ENCODE results near the gene ROBO1. TPM values are rescaled to one million over a fixed set of nuclear protein-coding genes. Genes with fewer than 3 reads are reported as not detected.
"Not testable (repeated sequence)": the region's sequence is repeated elsewhere in the genome, so short reads cannot be mapped to it uniquely, and the experiment has no call there.

The ROBO1 gene
- total RNA-seq, 1 donor from 2014 or later = 250 TPM

DNA sequence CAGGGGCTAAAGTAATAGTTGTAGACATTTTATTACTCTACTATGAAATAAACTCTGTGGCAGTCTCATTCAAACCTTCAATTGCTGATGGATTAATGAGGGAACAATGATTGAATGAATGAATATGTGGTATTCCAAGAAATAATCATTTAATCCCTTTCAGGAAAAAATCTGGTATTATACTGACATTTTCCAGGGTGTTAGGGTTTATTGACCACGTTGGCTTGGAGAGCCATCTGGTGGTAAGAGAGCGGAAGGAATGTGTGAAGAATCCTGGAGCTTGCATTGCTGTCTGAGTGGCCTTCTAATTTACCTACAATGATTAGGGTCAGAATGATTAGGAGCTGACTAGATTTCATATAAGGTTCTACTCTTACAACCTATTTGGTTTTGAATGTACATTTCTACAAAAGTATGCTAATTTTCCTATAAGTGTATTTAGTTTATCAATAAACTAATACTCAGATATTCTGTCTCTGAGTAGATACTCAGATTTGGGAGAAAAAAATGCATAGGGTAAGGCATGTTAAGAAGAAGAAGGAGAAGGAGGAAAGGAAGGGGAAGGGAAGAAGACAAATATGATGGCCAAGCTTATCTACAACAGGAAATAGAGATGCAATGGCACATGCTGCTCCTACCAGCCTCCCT lies 249.9 kb downstream of the ROBO1 start:
- H3K4me3 Mint-ChIP-seq (ENCODE audit: unreplicated experiment) = no peak overlapping the region
- peaks cover 13% of the 10 kb centered on the region for H3K4me1 Mint-ChIP-seq (ENCODE audit: unreplicated experiment)
- no peaks in the 10 kb centered on the region for H3K9me3 Mint-ChIP-seq (ENCODE audit: unreplicated experiment)
- peak; percentile 39 for DNase-seq (ENCODE audit: low spot score)
- TF ChIP-seq, protein P1, sequence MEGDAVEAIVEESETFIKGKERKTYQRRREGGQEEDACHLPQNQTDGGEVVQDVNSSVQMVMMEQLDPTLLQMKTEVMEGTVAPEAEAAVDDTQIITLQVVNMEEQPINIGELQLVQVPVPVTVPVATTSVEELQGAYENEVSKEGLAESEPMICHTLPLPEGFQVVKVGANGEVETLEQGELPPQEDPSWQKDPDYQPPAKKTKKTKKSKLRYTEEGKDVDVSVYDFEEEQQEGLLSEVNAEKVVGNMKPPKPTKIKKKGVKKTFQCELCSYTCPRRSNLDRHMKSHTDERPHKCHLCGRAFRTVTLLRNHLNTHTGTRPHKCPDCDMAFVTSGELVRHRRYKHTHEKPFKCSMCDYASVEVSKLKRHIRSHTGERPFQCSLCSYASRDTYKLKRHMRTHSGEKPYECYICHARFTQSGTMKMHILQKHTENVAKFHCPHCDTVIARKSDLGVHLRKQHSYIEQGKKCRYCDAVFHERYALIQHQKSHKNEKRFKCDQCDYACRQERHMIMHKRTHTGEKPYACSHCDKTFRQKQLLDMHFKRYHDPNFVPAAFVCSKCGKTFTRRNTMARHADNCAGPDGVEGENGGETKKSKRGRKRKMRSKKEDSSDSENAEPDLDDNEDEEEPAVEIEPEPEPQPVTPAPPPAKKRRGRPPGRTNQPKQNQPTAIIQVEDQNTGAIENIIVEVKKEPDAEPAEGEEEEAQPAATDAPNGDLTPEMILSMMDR (IDR thresholded peaks at IDR 0.05; ENCODE audit: unreplicated experiment) = peak; percentile 49
- no peaks in the 10 kb centered on the region for H3K36me3 Mint-ChIP-seq (ENCODE audit: low read depth, unreplicated experiment)
- H3K27ac Mint-ChIP-seq (ENCODE audit: unreplicated experiment) = no peak overlapping the region
- H3K27me3 Mint-ChIP-seq (ENCODE audit: unreplicated experiment) = no peaks in the 10 kb centered on the region

DNA sequence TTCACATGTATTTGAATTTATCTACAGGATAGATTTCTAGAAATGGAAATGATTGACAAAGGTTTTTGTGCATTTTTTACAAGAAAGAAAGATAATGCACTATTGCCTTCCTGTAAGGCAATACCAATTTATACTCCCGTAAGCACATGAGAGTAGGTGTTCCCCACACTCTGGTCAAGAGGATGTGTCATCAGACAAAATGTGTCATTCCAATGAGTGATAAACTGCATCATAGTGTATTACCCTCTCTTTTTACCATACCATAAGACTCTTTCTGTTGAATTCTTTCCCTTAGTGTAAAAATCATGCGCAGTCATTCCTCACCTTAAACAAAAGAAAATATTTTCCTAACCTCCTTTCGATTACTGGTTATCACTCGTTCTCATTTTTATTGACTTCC lies 251.0 kb downstream of the ROBO1 start:
- no peak for DNase-seq (ENCODE audit: low spot score)
- TF ChIP-seq, protein P1 (IDR thresholded peaks at IDR 0.05; ENCODE audit: unreplicated experiment) = no peak
- Mint-ChIP-seq H3K4me1 (ENCODE audit: unreplicated experiment) (peaks cover 13% of the 10 kb centered on the region), H3K36me3 (ENCODE audit: low read depth, unreplicated experiment) (no peaks in the 10 kb centered on the region), H3K27ac (ENCODE audit: unreplicated experiment) (no peak overlapping the region), H3K4me3 (ENCODE audit: unreplicated experiment) (no peak overlapping the region), H3K27me3 (ENCODE audit: unreplicated experiment) (no peaks in the 10 kb centered on the region), H3K9me3 (ENCODE audit: unreplicated experiment) (no peaks in the 10 kb centered on the region)

DNA sequence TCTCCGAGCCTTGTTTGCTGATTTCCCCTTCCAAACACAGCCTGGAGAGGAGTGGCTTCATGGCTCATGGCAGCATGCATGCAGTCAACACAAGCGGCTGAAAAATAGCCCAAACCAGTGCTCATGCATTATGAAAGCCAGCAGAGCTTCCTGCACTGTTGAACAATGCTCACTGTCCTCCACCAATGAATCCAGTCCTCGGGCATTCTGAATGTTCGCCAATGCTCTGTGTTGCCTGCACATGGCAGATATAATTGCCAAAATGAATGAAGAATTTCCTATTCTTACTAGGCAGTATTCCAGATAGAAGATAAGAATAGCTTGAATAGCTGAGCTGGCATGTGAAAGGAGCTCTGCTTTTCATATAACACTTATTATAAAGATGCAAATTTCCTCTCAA lies 252.7 kb downstream of the ROBO1 start:
- H3K4me1 Mint-ChIP-seq (ENCODE audit: unreplicated experiment) = peaks cover 7% of the 10 kb centered on the region
- no peaks in the 10 kb centered on the region for H3K36me3 Mint-ChIP-seq (ENCODE audit: low read depth, unreplicated experiment)
- DNase-seq (ENCODE audit: low spot score) = no peak
- no peaks in the 10 kb centered on the region for H3K27me3 Mint-ChIP-seq (ENCODE audit: unreplicated experiment)
- TF ChIP-seq, protein P1 (IDR thresholded peaks at IDR 0.05; ENCODE audit: unreplicated experiment) = no peak
- H3K9me3 Mint-ChIP-seq (ENCODE audit: unreplicated experiment) = no peaks in the 10 kb centered on the region
- no peak overlapping the region for H3K4me3 Mint-ChIP-seq (ENCODE audit: unreplicated experiment)
- H3K27ac Mint-ChIP-seq (ENCODE audit: unreplicated experiment) = no peak overlapping the region

DNA sequence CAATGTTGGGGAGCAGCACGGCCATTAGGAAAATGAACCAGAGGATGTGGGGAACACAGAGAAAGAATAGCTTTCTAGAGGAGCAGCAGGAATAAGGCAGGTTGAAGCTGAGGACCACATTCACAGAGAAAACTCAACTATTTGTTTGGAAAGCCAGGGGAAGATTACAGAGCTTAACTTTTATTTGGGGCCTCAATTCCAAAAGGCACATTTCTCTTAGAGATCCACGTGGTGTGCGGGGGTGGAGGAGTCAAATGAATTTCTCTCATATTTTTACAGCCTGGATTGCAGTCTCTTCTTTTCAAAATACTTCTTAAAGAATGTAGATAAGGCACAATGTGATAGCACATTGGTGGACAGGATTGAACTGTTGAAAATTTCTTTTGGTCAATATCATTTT lies 253.7 kb downstream of the ROBO1 start:
- TF ChIP-seq, protein P1 (IDR thresholded peaks at IDR 0.05; ENCODE audit: unreplicated experiment) = no peak
- Mint-ChIP-seq H3K27ac (ENCODE audit: unreplicated experiment) (no peak overlapping the region), H3K9me3 (ENCODE audit: unreplicated experiment) (no peaks in the 10 kb centered on the region), H3K4me3 (ENCODE audit: unreplicated experiment) (no peak overlapping the region), H3K36me3 (ENCODE audit: low read depth, unreplicated experiment) (no peaks in the 10 kb centered on the region), H3K27me3 (ENCODE audit: unreplicated experiment) (no peaks in the 10 kb centered on the region), H3K4me1 (ENCODE audit: unreplicated experiment) (peaks cover 4% of the 10 kb centered on the region)
- no peak for DNase-seq (ENCODE audit: low spot score)

DNA sequence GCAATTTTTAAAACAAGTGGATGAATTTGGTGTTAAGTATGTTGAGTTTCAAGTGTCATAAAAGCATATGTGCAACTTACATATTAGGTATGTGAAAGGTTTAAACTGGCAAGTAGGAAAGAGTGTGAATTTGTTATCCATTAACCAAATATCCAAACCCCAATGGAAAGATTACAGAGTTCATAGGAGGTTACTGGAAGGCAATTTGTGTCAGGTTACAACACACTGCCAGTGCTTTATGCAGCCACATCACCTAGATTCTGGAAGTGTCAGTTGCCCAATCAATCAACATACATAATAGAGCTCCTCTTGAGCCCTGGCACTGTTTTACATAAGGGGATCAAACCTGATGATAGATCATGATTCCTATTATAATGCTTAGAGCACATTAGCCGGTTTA lies 261.0 kb downstream of the ROBO1 start:
- TF ChIP-seq, protein P1 (IDR thresholded peaks at IDR 0.05; ENCODE audit: unreplicated experiment) = no peak
- Mint-ChIP-seq H3K4me3 (ENCODE audit: unreplicated experiment) (no peak overlapping the region), H3K27ac (ENCODE audit: unreplicated experiment) (no peak overlapping the region), H3K4me1 (ENCODE audit: unreplicated experiment) (no peaks in the 10 kb centered on the region), H3K36me3 (ENCODE audit: low read depth, unreplicated experiment) (no peaks in the 10 kb centered on the region), H3K27me3 (ENCODE audit: unreplicated experiment) (no peaks in the 10 kb centered on the region), H3K9me3 (ENCODE audit: unreplicated experiment) (no peaks in the 10 kb centered on the region)
- DNase-seq (ENCODE audit: low spot score) = no peak

DNA sequence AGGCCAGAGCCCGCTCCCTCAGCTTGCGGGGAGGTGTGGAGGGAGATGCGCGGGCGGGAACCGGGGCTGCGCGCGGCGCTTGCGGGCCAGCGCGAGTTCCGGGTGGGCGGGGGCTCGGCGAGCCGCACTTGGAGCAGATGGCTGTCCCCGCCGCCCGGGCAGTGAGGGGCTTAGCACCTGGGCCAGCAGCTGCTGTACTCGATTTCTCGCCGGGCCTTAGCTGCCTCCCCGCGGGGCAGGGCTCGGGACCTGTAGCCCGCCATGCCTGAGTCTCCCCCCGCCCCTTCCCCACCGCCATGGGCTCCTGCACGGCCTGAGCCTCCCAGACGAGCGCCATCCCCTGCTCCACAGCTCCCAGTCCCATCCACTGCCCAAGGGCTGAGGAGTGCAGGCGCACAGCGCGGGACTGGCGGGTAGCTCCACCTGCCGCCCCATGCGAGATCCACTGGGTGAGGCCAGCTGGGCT lies 265.5 kb downstream of the ROBO1 start:
- DNase-seq (ENCODE audit: low spot score); H3K4me3 Mint-ChIP-seq (ENCODE audit: unreplicated experiment); H3K36me3 Mint-ChIP-seq (ENCODE audit: low read depth, unreplicated experiment); H3K4me1 Mint-ChIP-seq (ENCODE audit: unreplicated experiment); H3K9me3 Mint-ChIP-seq (ENCODE audit: unreplicated experiment); H3K27me3 Mint-ChIP-seq (ENCODE audit: unreplicated experiment); H3K27ac Mint-ChIP-seq (ENCODE audit: unreplicated experiment): not testable (repeated sequence)

Data from endothelial cell (in vitro differentiated cells).